Activated CD4-positive, alpha-beta T cell treated with anti-CD3 and anti-CD28 coated beads, Interleukin-2, Interleukin-6, amounts not matched to agents 100 ng/mL and 50 ng/mL, durations not matched to agents 16 hours and 8 hours (primary cell): ENCODE data around the gene PIGR.
A peak's percentile ranks its signal among the peaks of the same experiment; 100 is the strongest.
"Not testable (repeated sequence)": the region's sequence is repeated elsewhere in the genome, so short reads cannot be mapped to it uniquely, and the experiment has no call there.

ENCODE experiments used
- DNase-seq: peaks from one replicate; pipeline ENCODE4 v3.0.0-alpha.2; 2020

PIGR gene

GRCh38 chr1:206933333-206933945 is 12.8 kb downstream of the PIGR start:
- peak; percentile 66 for DNase-seq

GRCh38 chr1:206932177-206932576 is 14.1 kb downstream of the PIGR start:
- no peak for DNase-seq

GRCh38 chr1:206931709-206932108 is 14.6 kb downstream of the PIGR start:
- DNase-seq = no peak

GRCh38 chr1:206930210-206930798 is 16.0 kb downstream of the PIGR start:
- DNase-seq = no peak

- DNase-seq = no peak
Measured at GRCh38 chr1:206929524-206929923, 16.7 kb downstream of the PIGR start.

GRCh38 chr1:206926286-206926685 is 20.0 kb downstream of the PIGR start:
- no peak for DNase-seq

- peak; percentile 59 for DNase-seq
Measured at GRCh38 chr1:206925106-206925736, 21.0 kb downstream of the PIGR start.

GRCh38 chr1:206924592-206925105 is 21.6 kb downstream of the PIGR start:
- no peak for DNase-seq

GRCh38 chr1:206923961-206924557 is 22.2 kb downstream of the PIGR start:
- DNase-seq = not testable (repeated sequence)

GRCh38 chr1:206923009-206923960 is 23.0 kb downstream of the PIGR start:
- DNase-seq = peak; percentile 61

- no peak for DNase-seq
Measured at GRCh38 chr1:206922524-206922923, 23.7 kb downstream of the PIGR start.

GRCh38 chr1:206921772-206922265 is 24.4 kb downstream of the PIGR start, which contains the start of gene FCMR:
TSS of gene FCMR (minus strand) at chr1:206921941. CDS start at chr1:206921854, 87 bp downstream.
- DNase-seq = peak; percentile 63

GRCh38 chr1:206918076-206918475 is 28.2 kb downstream of the PIGR start:
- DNase-seq = no peak

- DNase-seq = no peak
Measured at GRCh38 chr1:206916000-206916709, 30.1 kb downstream of the PIGR start.

GRCh38 chr1:206915030-206915735 is 31.1 kb downstream of the PIGR start:
- no peak for DNase-seq

GRCh38 chr1:206913766-206914537 is 32.3 kb downstream of the PIGR start:
- DNase-seq = no peak

GRCh38 chr1:206912445-206913095 is 33.7 kb downstream of the PIGR start:
- peak; percentile 88 for DNase-seq

GRCh38 chr1:206911064-206911663 is 35.1 kb downstream of the PIGR start:
- peak; percentile 69 for DNase-seq

- no peak for DNase-seq
Measured at GRCh38 chr1:206909883-206910318, 36.4 kb downstream of the PIGR start.
